ENCODE results near the gene PSD4.

Gene PSD4

GRCh38 chr2:113173542-113174375 is at the start of gene PSD4:
PSD4 (plus strand) TSS chr2:113173971; CDS start chr2:113182457, 8,486 bp downstream.
- DNase-seq = peak; percentile 91

- DNase-seq = no peak
These were observed 49.4 kb upstream of the PSD4 start for GRCh38 chr2:113124181-113124961.

- DNase-seq = no peak
These were observed 48.6 kb upstream of the PSD4 start for GRCh38 chr2:113124984-113125855.

- DNase-seq = no peak
These were observed 46.7 kb upstream of the PSD4 start, which contains the start of gene IL1RN for GRCh38 chr2:113126845-113127645. IL1RN (plus strand) TSS chr2:113127598; CDS start chr2:113127625, 27 bp downstream.

- DNase-seq = no peak
These were observed 45.9 kb upstream of the PSD4 start for GRCh38 chr2:113127646-113128570.

- DNase-seq = no peak
These were observed 44.2 kb upstream of the PSD4 start for GRCh38 chr2:113129519-113130078.

GRCh38 chr2:113131352-113132185 is 42.2 kb upstream of the PSD4 start:
- DNase-seq = no peak

GRCh38 chr2:113132414-113133021 is 41.3 kb upstream of the PSD4 start:
- no peak for DNase-seq

- DNase-seq = no peak
These were observed 39.8 kb upstream of the PSD4 start for GRCh38 chr2:113133704-113134598.

- DNase-seq = no peak
These were observed 39.1 kb upstream of the PSD4 start for GRCh38 chr2:113134717-113135116.

- DNase-seq = no peak
These were observed 38.5 kb upstream of the PSD4 start for GRCh38 chr2:113135317-113135716.

GRCh38 chr2:113136828-113137775 is 36.7 kb upstream of the PSD4 start:
- DNase-seq = peak; percentile 59

- DNase-seq = no peak
These were observed 35.9 kb upstream of the PSD4 start for GRCh38 chr2:113137827-113138226.

GRCh38 chr2:113138428-113139322 is 35.1 kb upstream of the PSD4 start:
- DNase-seq = no peak

- DNase-seq = no peak
These were observed 32.3 kb upstream of the PSD4 start for GRCh38 chr2:113141451-113141850.

GRCh38 chr2:113142290-113142689 is 31.5 kb upstream of the PSD4 start:
- DNase-seq = no peak
